HG02642 (cell line): ENCODE measurements around the gene DPYSL4.
A peak's percentile ranks its signal among the peaks of the same experiment; 100 is the strongest.

Source experiments
- ATAC-seq: cut with Tn5 transposase; IDR thresholded peaks from one replicate; pipeline ENCODE4 v1.9.1; 2021; ENCODE audit warnings: mild to moderate bottlenecking; ENCODE audit not compliant: unreplicated experiment, poor library complexity

Gene DPYSL4

GRCh38 chr10:132236881-132237280 is 50.1 kb downstream of the DPYSL4 start:
- ATAC-seq, result no peak

GRCh38 chr10:132237396-132237795 is 50.6 kb downstream of the DPYSL4 start:
- ATAC-seq, result no peak

GRCh38 chr10:132237871-132238270 is 51.1 kb downstream of the DPYSL4 start:
- no peak for ATAC-seq

- ATAC-seq, result no peak
These were observed 51.8 kb downstream of the DPYSL4 start for GRCh38 chr10:132238371-132239125.

- ATAC-seq, result no peak
These were observed 52.6 kb downstream of the DPYSL4 start for GRCh38 chr10:132239126-132240031.

- no peak for ATAC-seq
These were observed 53.4 kb downstream of the DPYSL4 start for GRCh38 chr10:132240156-132240555.

GRCh38 chr10:132240581-132240980 is 53.8 kb downstream of the DPYSL4 start:
- ATAC-seq, result no peak

GRCh38 chr10:132241086-132241485 is 54.3 kb downstream of the DPYSL4 start:
- no peak for ATAC-seq

- ATAC-seq, result no peak
These were observed 54.7 kb downstream of the DPYSL4 start for GRCh38 chr10:132241496-132241895.

GRCh38 chr10:132242103-132242840 is 55.5 kb downstream of the DPYSL4 start:
- ATAC-seq, result no peak

GRCh38 chr10:132243141-132243540 is 56.4 kb downstream of the DPYSL4 start:
- no peak for ATAC-seq

GRCh38 chr10:132243626-132244025 is 56.9 kb downstream of the DPYSL4 start:
- no peak for ATAC-seq

- no peak for ATAC-seq
These were observed 58.3 kb downstream of the DPYSL4 start for GRCh38 chr10:132245056-132245455.

GRCh38 chr10:132246296-132246695 is 59.5 kb downstream of the DPYSL4 start:
- no peak for ATAC-seq

GRCh38 chr10:132247943-132248342 is 61.2 kb downstream of the DPYSL4 start:
- ATAC-seq, result no peak

GRCh38 chr10:132248455-132249225 is 61.9 kb downstream of the DPYSL4 start:
- ATAC-seq, result peak; percentile 54

GRCh38 chr10:132249226-132249724 is 62.5 kb downstream of the DPYSL4 start:
- no peak for ATAC-seq

- no peak for ATAC-seq
These were observed 63.2 kb downstream of the DPYSL4 start for GRCh38 chr10:132249824-132250375.
